Astrocyte (in vitro differentiated cells and primary cell): ENCODE results near the gene CRTC1. TPM values are rescaled to one million over a fixed set of nuclear protein-coding genes. Genes with fewer than 3 reads are reported as not detected.

Experiments
- DNase-seq: peaks from one replicate; pipeline ENCODE4 v3.0.0-alpha.2; 2010; ENCODE audit warnings: low read depth
- FAIRE-seq: peaks from 2 replicates; lab custom pipeline; 2011; peaks lifted over from hg19 to GRCh38; lab: Jason Lieb, UNC
- H2AFZ ChIP-seq: 2 replicates; pipeline ENCODE4 v1.6.0; 2012; ENCODE audit warnings: low read depth, low read length, inconsistent platforms
- H3K27ac ChIP-seq: 2 replicates; pipeline ENCODE4 v1.5.1; 2011; ENCODE audit warnings: low read depth, low read length, inconsistent platforms
- H3K27me3 ChIP-seq: 2 replicates; pipeline ENCODE4 v1.6.0; 2011; ENCODE audit warnings: low read length, inconsistent platforms; ENCODE audit not compliant: insufficient read depth
- H3K36me3 ChIP-seq: 2 replicates; pipeline ENCODE4 v1.5.1; 2011; ENCODE audit warnings: low read length, inconsistent platforms; ENCODE audit not compliant: insufficient read depth
- H3K4me1 ChIP-seq: 2 replicates; pipeline ENCODE4 v1.5.1; 2011; ENCODE audit warnings: low read length, inconsistent platforms; ENCODE audit not compliant: insufficient read depth
- H3K4me2 ChIP-seq: 2 replicates; pipeline ENCODE4 v1.6.0; 2012; ENCODE audit warnings: low read length, inconsistent platforms
- H3K4me3 ChIP-seq: 2 replicates; pipeline ENCODE4 v1.5.1; 2011; ENCODE audit warnings: low read depth, mild to moderate bottlenecking, low read length, inconsistent platforms; ENCODE audit not compliant: insufficient read depth
- H3K79me2 ChIP-seq: 2 replicates; pipeline ENCODE4 v1.6.0; 2012; ENCODE audit warnings: mild to moderate bottlenecking, low read length, inconsistent platforms; ENCODE audit not compliant: insufficient read depth
- H3K9ac ChIP-seq: 2 replicates; pipeline ENCODE4 v1.6.0; 2012; ENCODE audit warnings: mild to moderate bottlenecking, low read length, inconsistent platforms
- H3K9me3 ChIP-seq: 2 replicates; pipeline ENCODE4 v1.5.1; 2012; ENCODE audit warnings: low read depth, mild to moderate bottlenecking, low read length, inconsistent platforms; ENCODE audit not compliant: insufficient read depth
- H4K20me1 ChIP-seq: 2 replicates; pipeline ENCODE4 v1.6.0; 2012; ENCODE audit warnings: low read length, inconsistent platforms; ENCODE audit not compliant: insufficient read depth
- H3K27ac Mint-ChIP-seq: one replicate; pipeline ENCODE4 v1.8.0; 2021; ENCODE audit warnings: mild to moderate bottlenecking, mixed read lengths; ENCODE audit not compliant: unreplicated experiment
- H3K27me3 Mint-ChIP-seq: one replicate; pipeline ENCODE4 v1.8.0; 2021; ENCODE audit warnings: low read depth, mixed read lengths; ENCODE audit not compliant: unreplicated experiment
- H3K36me3 Mint-ChIP-seq: one replicate; pipeline ENCODE4 v1.8.0; 2021; ENCODE audit warnings: low read depth, mixed read lengths; ENCODE audit not compliant: unreplicated experiment
- H3K4me1 Mint-ChIP-seq: one replicate; pipeline ENCODE4 v1.8.0; 2021; ENCODE audit warnings: low read depth, mixed read lengths; ENCODE audit not compliant: unreplicated experiment
- H3K4me3 Mint-ChIP-seq: one replicate; pipeline ENCODE4 v1.8.0; 2021; ENCODE audit warnings: mild to moderate bottlenecking, moderate library complexity, mixed read lengths; ENCODE audit not compliant: unreplicated experiment
- H3K9me3 Mint-ChIP-seq: one replicate; pipeline ENCODE4 v1.8.0; 2021; ENCODE audit warnings: mild to moderate bottlenecking, mixed read lengths; ENCODE audit not compliant: unreplicated experiment
- EZH2 ChIP-seq: IDR thresholded peaks from 2 replicates; pipeline ENCODE4 v1.6.1; 2012; ENCODE audit warnings: mild to moderate bottlenecking, low read length, inconsistent platforms; ENCODE audit not compliant: insufficient read depth
- total RNA-seq: library from RNA; stranded (reverse); gene quantifications from 2 replicates; pipeline ENCODE4 v1.2.1, GENCODE V29; 2021
- TF ChIP-seq, protein P1 (sequence below): IDR thresholded peaks from 2 replicates; pipeline ENCODE4 v1.5.1; 2011; ENCODE audit warnings: low read depth, mild to moderate bottlenecking, inconsistent platforms, low read length, moderate library complexity; ENCODE audit not compliant: insufficient read depth

Gene CRTC1
- total RNA-seq, 1 donor from 2014 or later = 8.4 TPM

- Histone ChIP-seq H3K4me3 (no peak overlapping the region), H3K27me3 (peaks cover 40% of the 10 kb centered on the region), H3K9me3 (no peaks in the 10 kb centered on the region), H2AFZ (peak overlapping the region; percentile 41), H3K27ac (no peak overlapping the region), H3K9ac (no peak overlapping the region), H3K4me1 (peaks cover 9% of the 10 kb centered on the region), H3K4me2 (peak overlapping the region; percentile 62), H3K79me2 (no peaks in the 10 kb centered on the region), H4K20me1 (no peaks in the 10 kb centered on the region), H3K36me3 (no peaks in the 10 kb centered on the region)
- H3K4me1 Mint-ChIP-seq = no peaks in the 10 kb centered on the region
- FAIRE-seq (no peak), DNase-seq (peak; percentile 22)
- no peak overlapping the region for H3K27ac Mint-ChIP-seq
- H3K27me3 Mint-ChIP-seq = peaks cover 42% of the 10 kb centered on the region
- no peaks in the 10 kb centered on the region for H3K9me3 Mint-ChIP-seq
- H3K4me3 Mint-ChIP-seq = no peak overlapping the region
- no peaks in the 10 kb centered on the region for H3K36me3 Mint-ChIP-seq
- TF ChIP-seq EZH2 = no peak
- TF ChIP-seq, protein P1, sequence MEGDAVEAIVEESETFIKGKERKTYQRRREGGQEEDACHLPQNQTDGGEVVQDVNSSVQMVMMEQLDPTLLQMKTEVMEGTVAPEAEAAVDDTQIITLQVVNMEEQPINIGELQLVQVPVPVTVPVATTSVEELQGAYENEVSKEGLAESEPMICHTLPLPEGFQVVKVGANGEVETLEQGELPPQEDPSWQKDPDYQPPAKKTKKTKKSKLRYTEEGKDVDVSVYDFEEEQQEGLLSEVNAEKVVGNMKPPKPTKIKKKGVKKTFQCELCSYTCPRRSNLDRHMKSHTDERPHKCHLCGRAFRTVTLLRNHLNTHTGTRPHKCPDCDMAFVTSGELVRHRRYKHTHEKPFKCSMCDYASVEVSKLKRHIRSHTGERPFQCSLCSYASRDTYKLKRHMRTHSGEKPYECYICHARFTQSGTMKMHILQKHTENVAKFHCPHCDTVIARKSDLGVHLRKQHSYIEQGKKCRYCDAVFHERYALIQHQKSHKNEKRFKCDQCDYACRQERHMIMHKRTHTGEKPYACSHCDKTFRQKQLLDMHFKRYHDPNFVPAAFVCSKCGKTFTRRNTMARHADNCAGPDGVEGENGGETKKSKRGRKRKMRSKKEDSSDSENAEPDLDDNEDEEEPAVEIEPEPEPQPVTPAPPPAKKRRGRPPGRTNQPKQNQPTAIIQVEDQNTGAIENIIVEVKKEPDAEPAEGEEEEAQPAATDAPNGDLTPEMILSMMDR = no peak
Observed at GRCh38 chr19:18795540-18795939, 112.1 kb downstream of the CRTC1 start.

GRCh38 chr19:18796239-18796638 is 112.8 kb downstream of the CRTC1 start:
- TF ChIP-seq EZH2 = no peak
- TF ChIP-seq, protein P1 = no peak
- no peak overlapping the region for H2AFZ ChIP-seq
- no peak overlapping the region for H3K4me3 Mint-ChIP-seq
- DNase-seq (no peak), FAIRE-seq (no peak)
- peaks cover 37% of the 10 kb centered on the region for H3K27me3 ChIP-seq
- H3K4me3 ChIP-seq = no peak overlapping the region
- no peaks in the 10 kb centered on the region for H3K79me2 ChIP-seq
- no peak overlapping the region for H3K9ac ChIP-seq
- H3K4me1 Mint-ChIP-seq = no peaks in the 10 kb centered on the region
- H3K36me3 ChIP-seq = no peaks in the 10 kb centered on the region
- no peak overlapping the region for H3K4me2 ChIP-seq
- no peaks in the 10 kb centered on the region for H4K20me1 ChIP-seq
- no peaks in the 10 kb centered on the region for H3K36me3 Mint-ChIP-seq
- peaks cover 9% of the 10 kb centered on the region for H3K4me1 ChIP-seq
- no peaks in the 10 kb centered on the region for H3K9me3 Mint-ChIP-seq
- no peak overlapping the region for H3K27ac Mint-ChIP-seq
- no peaks in the 10 kb centered on the region for H3K9me3 ChIP-seq
- no peak overlapping the region for H3K27ac ChIP-seq
- H3K27me3 Mint-ChIP-seq = peaks cover 44% of the 10 kb centered on the region

- peaks cover 9% of the 10 kb centered on the region for H3K4me1 ChIP-seq
- no peaks in the 10 kb centered on the region for H3K79me2 ChIP-seq
- DNase-seq (no peak), FAIRE-seq (no peak)
- H3K4me3 ChIP-seq = no peak overlapping the region
- Mint-ChIP-seq H3K36me3 (no peaks in the 10 kb centered on the region), H3K4me3 (no peak overlapping the region), H3K27me3 (peaks cover 46% of the 10 kb centered on the region), H3K27ac (no peak overlapping the region), H3K9me3 (no peaks in the 10 kb centered on the region), H3K4me1 (no peaks in the 10 kb centered on the region)
- H3K27ac ChIP-seq = no peak overlapping the region
- H3K9me3 ChIP-seq = no peaks in the 10 kb centered on the region
- H3K27me3 ChIP-seq = peaks cover 22% of the 10 kb centered on the region
- H3K36me3 ChIP-seq = no peaks in the 10 kb centered on the region
- H3K9ac ChIP-seq = no peak overlapping the region
- H2AFZ ChIP-seq = no peak overlapping the region
- TF ChIP-seq, protein P1 = no peak
- no peak for TF ChIP-seq EZH2
- no peak overlapping the region for H3K4me2 ChIP-seq
- no peaks in the 10 kb centered on the region for H4K20me1 ChIP-seq
Observed at GRCh38 chr19:18798384-18799352, 115.2 kb downstream of the CRTC1 start.
